AG04450 (cell line): ENCODE results near the gene MARVELD1. TPM values are rescaled to one million over a fixed set of nuclear protein-coding genes. Genes with fewer than 3 reads are reported as not detected.
A peak's percentile ranks its signal among the peaks of the same experiment; 100 is the strongest.
"Not testable (repeated sequence)": the region's sequence is repeated elsewhere in the genome, so short reads cannot be mapped to it uniquely, and the experiment has no call there.

ENCODE experiments used
- CTCF ChIA-PET: fragments of 300-600, 350-600 bp; formaldehyde crosslinking; extraction: SDS; loops from one replicate; lab custom pipeline; 2022; ENCODE audit warnings: antibody characterized with exemption, inconsistent platforms; lab: Charles Lee
- POLR2A ChIA-PET: fragments of 350-600 bp; formaldehyde crosslinking; extraction: SDS; loops from one replicate; lab custom pipeline; 2021; ENCODE audit warnings: antibody characterized with exemption, inconsistent platforms; lab: Yijun Ruan, JAX
- DNase-seq: peaks from one replicate; pipeline ENCODE4 v3.0.0-alpha.2; 2011; ENCODE audit warnings: low read depth, low spot score
- H3K27ac ChIP-seq: one replicate; pipeline ENCODE4 v1.5.1; 2012; ENCODE audit warnings: low read depth, low read length, control low read depth
- H3K27me3 ChIP-seq: one replicate; pipeline ENCODE4 v1.6.0; 2012; ENCODE audit warnings: low read length; ENCODE audit not compliant: control insufficient read depth, insufficient read depth
- H3K4me3 ChIP-seq: 2 replicates; pipeline ENCODE4 v1.5.1; 2011; ENCODE audit warnings: mild to moderate bottlenecking, low read depth, low read length, control low read depth
- H3K9me3 ChIP-seq: 2 replicates; pipeline ENCODE4 v1.5.1; 2012; ENCODE audit warnings: low read length; ENCODE audit not compliant: control insufficient read depth, insufficient read depth
- polyA plus RNA-seq: library from polyadenylated mRNA; depleted of rRNA; stranded (reverse); fragments of >200 nt; gene quantifications from 2 replicates; pipeline ENCODE4 v1.2.3, GENCODE V29; 2011
- TF ChIP-seq, protein P1 (sequence below): IDR thresholded peaks from 2 replicates; pipeline ENCODE4 v1.5.1; 2011; ENCODE audit warnings: low read depth, low read length, control low read depth, inconsistent platforms

MARVELD1 gene
- polyA plus RNA-seq, 1 experiment = 76.2 TPM

DNA sequence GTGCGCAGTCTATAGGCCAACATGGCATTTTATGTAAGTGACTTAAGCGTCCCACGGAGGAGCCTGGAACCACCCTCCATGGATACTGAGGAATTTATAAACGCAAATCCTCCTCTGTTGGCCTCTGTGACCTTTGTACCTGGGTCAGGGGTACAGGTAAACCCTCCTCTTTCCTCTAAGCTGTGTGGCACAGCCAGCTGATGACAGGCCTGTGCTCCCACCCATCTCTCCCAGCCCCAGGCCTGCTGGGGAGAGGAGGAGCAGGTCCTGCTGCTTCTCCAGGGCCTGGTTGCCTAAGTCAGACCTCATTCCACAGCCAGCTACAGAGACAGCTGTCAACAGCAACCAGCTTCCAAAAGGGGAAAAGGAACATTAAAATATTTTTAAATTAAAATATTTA lies 31.5 kb upstream of the MARVELD1 start:
- no peaks in the 10 kb centered on the region for H3K9me3 ChIP-seq
- no peak for DNase-seq
- no peak overlapping the region for H3K27ac ChIP-seq
- ChIA-PET POLR2A (interaction anchor here (1.4 kb wide), 1 partner anchor 32 kb away, joined by 3 read pairs; no protein-coding TSS in a partner anchor), CTCF (interaction anchor here (0.7 to 2.9 kb wide), 6 partner anchors 20 to 54 kb away, joined by 4 to 31 read pairs (median 12); partner anchors contain the start of gene MARVELD1)
- no peak overlapping the region for H3K4me3 ChIP-seq
- TF ChIP-seq, protein P1, sequence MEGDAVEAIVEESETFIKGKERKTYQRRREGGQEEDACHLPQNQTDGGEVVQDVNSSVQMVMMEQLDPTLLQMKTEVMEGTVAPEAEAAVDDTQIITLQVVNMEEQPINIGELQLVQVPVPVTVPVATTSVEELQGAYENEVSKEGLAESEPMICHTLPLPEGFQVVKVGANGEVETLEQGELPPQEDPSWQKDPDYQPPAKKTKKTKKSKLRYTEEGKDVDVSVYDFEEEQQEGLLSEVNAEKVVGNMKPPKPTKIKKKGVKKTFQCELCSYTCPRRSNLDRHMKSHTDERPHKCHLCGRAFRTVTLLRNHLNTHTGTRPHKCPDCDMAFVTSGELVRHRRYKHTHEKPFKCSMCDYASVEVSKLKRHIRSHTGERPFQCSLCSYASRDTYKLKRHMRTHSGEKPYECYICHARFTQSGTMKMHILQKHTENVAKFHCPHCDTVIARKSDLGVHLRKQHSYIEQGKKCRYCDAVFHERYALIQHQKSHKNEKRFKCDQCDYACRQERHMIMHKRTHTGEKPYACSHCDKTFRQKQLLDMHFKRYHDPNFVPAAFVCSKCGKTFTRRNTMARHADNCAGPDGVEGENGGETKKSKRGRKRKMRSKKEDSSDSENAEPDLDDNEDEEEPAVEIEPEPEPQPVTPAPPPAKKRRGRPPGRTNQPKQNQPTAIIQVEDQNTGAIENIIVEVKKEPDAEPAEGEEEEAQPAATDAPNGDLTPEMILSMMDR = no peak
- no peaks in the 10 kb centered on the region for H3K27me3 ChIP-seq

DNA sequence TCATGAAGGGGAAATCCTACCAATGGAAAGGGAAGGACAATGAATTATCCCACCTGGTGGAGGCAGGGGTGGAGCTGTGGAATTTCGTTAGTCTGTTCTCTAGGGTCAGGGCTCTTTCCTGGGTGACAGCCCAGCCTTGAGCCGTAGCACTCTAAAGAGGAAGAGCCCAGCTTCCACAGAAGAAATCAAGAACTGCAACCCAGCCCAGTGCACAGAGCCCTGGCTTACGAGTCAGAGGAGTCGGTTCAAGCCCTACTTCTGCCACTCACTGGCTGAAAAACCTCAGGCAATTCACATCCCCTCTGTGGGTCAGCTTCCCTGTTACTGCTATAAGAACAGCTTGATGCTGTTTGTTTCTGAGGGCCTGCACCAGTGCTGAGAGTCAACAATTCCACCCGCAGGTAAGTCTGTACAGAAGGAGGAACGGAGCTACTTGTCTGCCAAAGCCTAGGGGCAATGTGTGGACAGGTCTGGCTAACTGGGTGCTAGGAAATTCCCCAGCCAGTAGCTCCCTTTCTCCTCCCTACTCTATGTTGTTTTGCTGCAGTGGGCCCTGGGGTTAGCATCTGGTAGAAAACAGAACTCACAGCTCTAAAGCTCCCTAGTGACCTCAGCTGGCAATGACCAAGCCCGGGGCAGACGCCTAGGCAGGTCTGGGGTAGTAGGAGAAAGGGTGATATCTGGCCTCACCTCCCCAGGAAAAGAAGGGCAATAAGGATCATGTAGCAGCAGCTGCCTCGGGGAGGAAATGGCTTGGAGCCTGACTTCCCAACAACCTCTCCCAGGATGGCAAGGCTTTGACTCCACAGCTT lies 29.8 kb upstream of the MARVELD1 start:
- no peaks in the 10 kb centered on the region for H3K27me3 ChIP-seq
- H3K9me3 ChIP-seq = no peaks in the 10 kb centered on the region
- POLR2A ChIA-PET = interaction anchor here (0.6 to 1.6 kb wide), 5 partner anchors 30 to 351 kb away, joined by 3 to 9 read pairs (median 5); partner anchors contain the start of genes MARVELD1 and ZFYVE27
- DNase-seq = no peak
- CTCF ChIA-PET = interaction anchor here (0.6 to 2.9 kb wide), 9 partner anchors 16 to 1093 kb away, joined by 3 to 31 read pairs (median 4); no protein-coding TSS in a partner anchor
- TF ChIP-seq, protein P1 = no peak
- peak overlapping the region; percentile 71 for H3K4me3 ChIP-seq
- peak overlapping the region; percentile 75 for H3K27ac ChIP-seq

DNA sequence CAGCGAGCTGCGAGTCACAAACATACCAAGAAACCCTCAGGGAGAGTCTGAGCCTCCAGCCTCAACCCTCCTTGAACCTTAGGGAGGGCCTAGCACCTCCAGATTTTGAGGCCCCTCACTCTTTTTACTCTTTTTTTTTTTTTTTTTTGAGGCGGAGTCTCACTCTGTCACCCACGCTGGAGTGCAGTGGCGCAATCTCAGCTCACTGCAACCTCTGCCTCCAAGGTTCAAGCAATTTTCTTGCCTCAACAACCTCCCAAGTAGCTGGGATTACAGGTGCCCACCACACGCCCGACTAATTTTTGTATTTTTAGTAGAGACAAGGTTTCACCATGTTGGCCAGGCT lies 29.2 kb upstream of the MARVELD1 start:
- H3K9me3 ChIP-seq, H3K27me3 ChIP-seq, DNase-seq: not testable (repeated sequence)
- Histone ChIP-seq H3K27ac (peak overlapping the region; percentile 75), H3K4me3 (peak overlapping the region; percentile 71)
- CTCF ChIA-PET = interaction anchor here (0.7 to 2.9 kb wide), 6 partner anchors 17 to 47 kb away, joined by 3 to 31 read pairs (median 11); no protein-coding TSS in a partner anchor
- POLR2A ChIA-PET = interaction anchor here (0.6 to 1.6 kb wide), 4 partner anchors 29 to 92 kb away, joined by 3 to 9 read pairs (median 6); partner anchors contain the start of genes MARVELD1 and ZFYVE27

DNA sequence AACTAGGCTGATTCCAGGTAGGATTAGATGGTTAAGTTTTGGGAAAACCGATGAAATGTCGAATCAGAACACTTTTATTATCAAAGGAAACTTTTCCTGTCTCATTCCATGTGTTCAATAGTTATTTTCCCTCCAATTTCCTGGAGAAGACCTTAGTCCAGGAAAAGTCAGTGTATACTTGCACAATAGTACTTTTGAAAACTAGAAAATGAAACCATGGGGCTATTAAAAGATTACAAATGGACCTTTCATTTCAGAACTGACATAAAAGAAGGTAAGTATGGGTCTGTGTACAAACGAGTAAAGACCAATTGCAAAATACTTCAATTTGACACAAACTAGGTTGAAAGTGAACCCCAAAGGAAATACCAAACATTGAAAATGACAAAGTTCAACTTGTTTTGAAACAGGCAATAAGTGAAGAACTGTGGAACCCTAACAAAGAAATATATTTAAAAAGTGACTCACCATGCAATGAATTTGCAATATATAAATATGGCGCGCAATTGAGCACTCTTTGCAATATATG lies 28.6 kb upstream of the MARVELD1 start:
- H3K4me3 ChIP-seq = peak overlapping the region; percentile 71
- CTCF ChIA-PET = interaction anchor here (0.5 to 4.1 kb wide), 3 partner anchors 25 to 44 kb away, joined by 3 to 29 read pairs (median 9); no protein-coding TSS in a partner anchor
- TF ChIP-seq, protein P1 = no peak
- POLR2A ChIA-PET = interaction anchor here (1.2 to 1.5 kb wide), 2 partner anchors 29 to 36 kb away, joined by 4 to 7 read pairs; partner anchors contain the start of gene MARVELD1
- DNase-seq = no peak
- peak overlapping the region; percentile 78 for H3K27ac ChIP-seq
- no peaks in the 10 kb centered on the region for H3K27me3 ChIP-seq
- H3K9me3 ChIP-seq = no peaks in the 10 kb centered on the region; the same call in 1 of the 2 replicates

DNA sequence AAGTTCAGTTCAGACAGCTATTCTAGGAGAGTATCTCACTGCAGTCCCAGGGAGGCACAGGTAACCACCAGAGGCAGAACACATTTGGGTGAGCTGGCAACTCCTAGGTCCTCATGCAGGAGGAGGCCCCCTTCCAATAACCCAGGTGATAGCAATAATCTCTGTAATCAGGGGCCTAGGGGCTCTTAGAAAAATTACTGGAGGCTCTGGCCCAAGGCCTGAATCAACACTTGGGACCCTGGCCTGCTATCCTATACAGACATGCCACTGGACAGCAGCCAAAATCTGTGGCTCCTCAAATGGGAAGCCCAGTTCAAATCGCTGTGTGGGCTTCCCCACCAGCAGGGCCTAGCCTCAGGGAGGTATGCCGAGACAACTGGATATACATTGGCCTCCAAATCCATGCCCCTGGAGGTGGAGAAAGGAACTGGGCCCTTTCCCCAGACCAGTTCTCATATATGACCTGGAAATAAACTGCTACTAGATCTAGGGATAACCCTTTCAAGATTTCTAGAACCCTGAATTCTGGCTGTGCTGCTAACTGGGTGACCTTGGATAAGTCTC lies 28.1 kb upstream of the MARVELD1 start:
- no peaks in the 10 kb centered on the region for H3K27me3 ChIP-seq
- no peak for DNase-seq
- H3K27ac ChIP-seq = peak overlapping the region; percentile 78
- CTCF ChIA-PET = interaction anchor here (0.5 to 7.4 kb wide), 13 partner anchors 8 to 113 kb away, joined by 3 to 71 read pairs (median 4); partner anchors contain the start of gene ANKRD2
- peak overlapping the region; percentile 71 for H3K4me3 ChIP-seq
- POLR2A ChIA-PET = interaction anchor here (1.2 to 1.5 kb wide), 2 partner anchors 29 to 37 kb away, joined by 4 to 7 read pairs; partner anchors contain the start of gene MARVELD1
- TF ChIP-seq, protein P1 = peak; percentile 66
- no peaks in the 10 kb centered on the region; the same call in 1 of the 2 replicates for H3K9me3 ChIP-seq
